Measurements from ENCODE around the gene RLF. TPM values are rescaled to one million over a fixed set of nuclear protein-coding genes. Genes with fewer than 3 reads are reported as not detected.
"Not testable (repeated sequence)": the region's sequence is repeated elsewhere in the genome, so short reads cannot be mapped to it uniquely, and the experiment has no call there.

Gene RLF
- total RNA-seq, 3 donors from 2014 or later (not counting 1 experiment from before 2014, with no cell fraction given), result 25.6 to 29.7 (median 26.7) TPM

GRCh38 chr1:40184193-40184592 lies 23.0 kb downstream of the RLF start:
- peak overlapping the region in 1 of 2 donors; percentile 2 for H3K27ac Mint-ChIP-seq
- no peak for TF ChIP-seq CTCF (IDR thresholded peaks at IDR 0.05)
- WGBS (ENCODE audit: insufficient coverage), result no CpG with 5 or more reads among the region's 1 CpG

DNA sequence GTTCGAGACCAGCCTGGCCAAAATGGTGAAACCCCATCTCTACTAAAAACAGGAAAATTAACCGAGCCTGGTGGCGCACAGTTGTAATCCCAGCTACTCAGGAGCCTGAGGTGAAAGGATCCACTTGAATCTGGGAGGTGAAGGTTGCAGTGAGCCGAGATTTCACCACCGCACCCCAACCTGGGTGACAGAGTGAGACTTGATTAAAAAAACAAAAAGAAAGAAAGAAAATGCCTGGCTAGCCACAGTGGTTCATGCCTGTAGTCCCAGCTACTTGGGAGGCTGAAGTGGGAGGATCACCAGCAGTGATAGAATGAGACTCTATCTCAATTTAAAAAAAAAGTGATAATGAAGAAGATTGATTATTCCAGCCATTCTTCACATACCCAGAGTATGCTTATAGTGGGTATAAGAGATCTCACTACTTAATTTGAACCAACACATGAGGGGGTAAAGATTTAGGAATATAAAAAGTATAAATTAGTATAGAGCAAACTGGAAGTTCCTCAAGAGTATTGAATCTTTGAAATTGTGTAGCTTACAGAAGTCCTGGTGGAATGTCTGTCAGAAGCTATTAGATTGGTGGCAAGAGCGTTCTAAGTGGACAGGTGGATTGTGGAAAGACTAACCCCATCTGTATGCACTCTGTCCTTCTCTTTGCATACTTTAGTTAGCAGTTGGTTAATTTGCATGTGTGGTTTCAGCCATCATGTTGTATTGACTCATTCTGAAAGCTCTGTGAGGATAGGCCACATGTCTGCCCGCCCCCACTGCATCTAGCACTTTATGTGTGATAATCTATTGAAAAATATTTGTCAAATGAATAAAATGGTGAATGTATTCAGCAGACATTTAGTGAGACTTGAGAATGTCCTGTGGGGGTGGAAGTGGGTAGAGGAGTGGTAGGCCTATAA lies 25.0 kb downstream of the RLF start:
- Histone ChIP-seq H3K4me3 (ENCODE audit: low read length) (no peak overlapping the region), H3K9me3 (ENCODE audit: control insufficient read depth, insufficient read depth, low read length) (no peaks in the 10 kb centered on the region), H3K27me3 (ENCODE audit: control insufficient read depth, insufficient read depth, low read length) (no peaks in the 10 kb centered on the region), H3K27ac (ENCODE audit: low read length) (no peak overlapping the region), H3K36me3 (ENCODE audit: control insufficient read depth, insufficient read depth, low read length) (peaks cover 20% of the 10 kb centered on the region), H3K4me1 (ENCODE audit: control insufficient read depth, insufficient read depth, low read length) (peaks cover 9% of the 10 kb centered on the region)
- H3K4me1 Mint-ChIP-seq, result peaks cover 40 to 49% of the 10 kb centered on the region in 2 donors
- DNase-seq (peak in 1 of 2 donors; percentile 42), ATAC-seq (peak; percentile 82 to 91 (median 84))
- H3K27me3 Mint-ChIP-seq (ENCODE audit: low read depth in 2 of 2), result no peaks in the 10 kb centered on the region
- WGBS (ENCODE audit: insufficient coverage), result 78% methylated on average over 7 of the region's 7 CpGs
- TF ChIP-seq CTCF (IDR thresholded peaks at IDR 0.05), result no peak
- peak overlapping the region; percentile 47 to 64 for H3K27ac Mint-ChIP-seq
- H3K4me3 Mint-ChIP-seq, result peak overlapping the region; percentile 9
- no peaks in the 10 kb centered on the region for H3K9me3 Mint-ChIP-seq
- H3K36me3 Mint-ChIP-seq, result no peaks in the 10 kb centered on the region
- intact Hi-C loops (cut with micrococcal nuclease), result no loop called here

More at GRCh38 chr1:40184193-40184592, 23.0 kb downstream of the RLF start:
- Mint-ChIP-seq H3K4me3 (no peak overlapping the region), H3K4me1 (peaks cover 54 to 65% of the 10 kb centered on the region in 2 donors), H3K36me3 (no peaks in the 10 kb centered on the region), H3K9me3 (no peaks in the 10 kb centered on the region), H3K27me3 (ENCODE audit: low read depth in 2 of 2) (no peaks in the 10 kb centered on the region)
- Histone ChIP-seq H3K36me3 (ENCODE audit: control insufficient read depth, insufficient read depth, low read length) (peaks cover 3% of the 10 kb centered on the region), H3K27me3 (ENCODE audit: control insufficient read depth, insufficient read depth, low read length) (no peaks in the 10 kb centered on the region), H3K9me3 (ENCODE audit: control insufficient read depth, insufficient read depth, low read length) (no peaks in the 10 kb centered on the region), H3K27ac (ENCODE audit: low read length) (no peak overlapping the region), H3K4me1 (ENCODE audit: control insufficient read depth, insufficient read depth, low read length) (peaks cover 9% of the 10 kb centered on the region), H3K4me3 (ENCODE audit: low read length) (no peak overlapping the region)
- intact Hi-C loops (cut with micrococcal nuclease), result no loop called here
- no peak for DNase-seq
- no peak for ATAC-seq

GRCh38 chr1:40187399-40187798 lies 26.2 kb downstream of the RLF start:
- no peak for DNase-seq
- H3K36me3 Mint-ChIP-seq, result no peaks in the 10 kb centered on the region
- H3K27ac ChIP-seq (ENCODE audit: low read length), result no peak overlapping the region
- no peaks in the 10 kb centered on the region for H3K9me3 Mint-ChIP-seq
- H3K4me1 ChIP-seq (ENCODE audit: control insufficient read depth, insufficient read depth, low read length), result peaks cover 9% of the 10 kb centered on the region
- peak overlapping the region in 1 of 2 donors; percentile 41 for H3K27ac Mint-ChIP-seq
- TF ChIP-seq CTCF (IDR thresholded peaks at IDR 0.05), result no peak
- H3K27me3 Mint-ChIP-seq (ENCODE audit: low read depth in 2 of 2), result no peaks in the 10 kb centered on the region
- H3K27me3 ChIP-seq (ENCODE audit: control insufficient read depth, insufficient read depth, low read length), result no peaks in the 10 kb centered on the region
- peaks cover 39 to 48% of the 10 kb centered on the region in 2 donors for H3K4me1 Mint-ChIP-seq
- no peak overlapping the region for H3K4me3 Mint-ChIP-seq
- H3K4me3 ChIP-seq (ENCODE audit: low read length), result no peak overlapping the region
- ATAC-seq, result no peak
- intact Hi-C loops (cut with micrococcal nuclease), result no loop called here
- no peaks in the 10 kb centered on the region for H3K9me3 ChIP-seq (ENCODE audit: control insufficient read depth, insufficient read depth, low read length)
- 67% methylated on average over 1 of the region's 1 CpG for WGBS (ENCODE audit: insufficient coverage)
- H3K36me3 ChIP-seq (ENCODE audit: control insufficient read depth, insufficient read depth, low read length), result peaks cover 32% of the 10 kb centered on the region

- H3K4me3 ChIP-seq (ENCODE audit: low read length); H3K4me3 Mint-ChIP-seq; H3K27me3 ChIP-seq (ENCODE audit: control insufficient read depth, insufficient read depth, low read length); ATAC-seq; DNase-seq; H3K27ac ChIP-seq (ENCODE audit: low read length); H3K27ac Mint-ChIP-seq; H3K4me1 Mint-ChIP-seq; H3K4me1 ChIP-seq (ENCODE audit: control insufficient read depth, insufficient read depth, low read length); H3K27me3 Mint-ChIP-seq (ENCODE audit: low read depth in 2 of 2); H3K9me3 ChIP-seq (ENCODE audit: control insufficient read depth, insufficient read depth, low read length); H3K36me3 Mint-ChIP-seq; H3K9me3 Mint-ChIP-seq: not testable (repeated sequence)
- peaks cover 52% of the 10 kb centered on the region for H3K36me3 ChIP-seq (ENCODE audit: control insufficient read depth, insufficient read depth, low read length)
- WGBS (ENCODE audit: insufficient coverage), result 97% methylated on average over 5 of the region's 6 CpGs
- intact Hi-C loops (cut with micrococcal nuclease), result loop anchor here (5.0 kb wide), 1 partner anchor 48 kb away; no protein-coding TSS in a partner anchor
Observed at GRCh38 chr1:40194639-40195038, 33.5 kb downstream of the RLF start.

Measured in natural killer cell (primary cell).